Right atrium auricular region (tissue), 2 donors: ENCODE measurements around the gene RPTOR. TPM values are rescaled to one million over a fixed set of nuclear protein-coding genes. Genes with fewer than 3 reads are reported as not detected.
"Not testable (repeated sequence)": the region's sequence is repeated elsewhere in the genome, so short reads cannot be mapped to it uniquely, and the experiment has no call there.

Experiments used
- DNase-seq: peaks from one replicate; pipeline ENCODE4 v3.0.0-alpha.2; 2019; ENCODE audit warnings: low spot score
- H3K27ac ChIP-seq, 2 donors: fragments of 200-600 bp; sonication (generic); 1 replicate in 1 of 2; 2 replicates in 1 of 2; pipeline ENCODE4 v1.5.1; 2016 to 2019
- H3K27me3 ChIP-seq, 2 donors: fragments of 200-600 bp; sonication (generic); one replicate each; pipeline versions ENCODE4 v1.5.1 to v1.6.0; 2017 to 2019
- H3K36me3 ChIP-seq: fragments of 200-600 bp; sonication (generic); one replicate; pipeline ENCODE4 v1.5.1; 2016
- H3K4me1 ChIP-seq, 2 donors: fragments of 200-600 bp; sonication (generic); one replicate each; pipeline versions ENCODE4 v1.5.1 to v1.6.0; 2017 to 2019
- H3K4me3 ChIP-seq, 2 donors: fragments of 200-600 bp; sonication (generic); 1 replicate in 1 of 2; 2 replicates in 1 of 2; pipeline ENCODE4 v1.5.1; 2017 to 2019; ENCODE audit warnings: mild to moderate bottlenecking in 1 of 2, moderate library complexity in 1 of 2
- H3K9me3 ChIP-seq, 2 donors: fragments of 200-600 bp; sonication (generic); one replicate each; pipeline ENCODE4 v1.5.1; 2019
- total RNA-seq, 2 donors: library from RNA; depleted of rRNA; stranded (reverse); fragments of >200 nt; gene quantifications; one replicate each; pipeline ENCODE4 v1.1.0, GENCODE V29; 2016
- TF ChIP-seq, protein P1 (sequence below), 2 donors: fragments of 200-600 bp; sonication (generic); IDR thresholded peaks; one replicate each; pipeline ENCODE4 v1.5.1; 2019; ENCODE audit warnings: antibody characterized with exemption in 2 of 2

RPTOR gene
- total RNA-seq, 2 donors from 2014 or later, result 19.9 to 22.6 TPM

DNA sequence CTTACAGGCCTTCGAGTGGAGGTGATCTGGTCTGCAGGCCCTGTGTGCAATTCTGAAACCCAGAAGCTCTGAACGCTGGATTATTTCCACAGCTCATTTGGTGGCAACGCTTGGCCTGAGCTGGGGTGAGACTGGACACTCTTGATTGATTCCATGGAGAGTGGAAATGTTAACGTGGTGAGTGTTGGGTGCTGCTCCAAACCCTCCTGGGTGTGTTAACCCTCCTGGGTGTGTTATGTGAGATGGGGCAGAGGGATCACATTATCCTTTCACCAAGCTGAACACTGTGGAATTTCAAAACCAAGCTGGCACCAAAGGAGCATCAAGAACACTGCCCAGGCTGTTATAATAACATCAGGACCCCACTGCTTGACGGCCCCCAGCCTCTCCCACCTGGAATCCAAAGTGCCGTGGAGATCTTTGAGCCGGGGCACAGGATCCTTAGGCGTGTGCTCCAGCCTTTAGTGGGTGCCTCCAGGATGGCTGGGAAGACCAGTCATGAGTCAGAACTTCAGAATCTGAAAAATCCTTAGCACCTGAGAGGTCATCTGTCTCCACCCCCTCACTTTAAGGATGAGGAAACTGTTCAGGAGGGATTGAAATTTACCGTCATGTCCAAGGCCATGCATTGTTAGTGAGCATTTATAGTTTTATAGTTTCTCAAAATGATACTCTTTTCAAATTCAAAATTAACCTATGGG lies 75.0 kb downstream of the RPTOR start:
- H3K27ac ChIP-seq, result no peak overlapping the region
- DNase-seq, result no peak
- TF ChIP-seq, protein P1, sequence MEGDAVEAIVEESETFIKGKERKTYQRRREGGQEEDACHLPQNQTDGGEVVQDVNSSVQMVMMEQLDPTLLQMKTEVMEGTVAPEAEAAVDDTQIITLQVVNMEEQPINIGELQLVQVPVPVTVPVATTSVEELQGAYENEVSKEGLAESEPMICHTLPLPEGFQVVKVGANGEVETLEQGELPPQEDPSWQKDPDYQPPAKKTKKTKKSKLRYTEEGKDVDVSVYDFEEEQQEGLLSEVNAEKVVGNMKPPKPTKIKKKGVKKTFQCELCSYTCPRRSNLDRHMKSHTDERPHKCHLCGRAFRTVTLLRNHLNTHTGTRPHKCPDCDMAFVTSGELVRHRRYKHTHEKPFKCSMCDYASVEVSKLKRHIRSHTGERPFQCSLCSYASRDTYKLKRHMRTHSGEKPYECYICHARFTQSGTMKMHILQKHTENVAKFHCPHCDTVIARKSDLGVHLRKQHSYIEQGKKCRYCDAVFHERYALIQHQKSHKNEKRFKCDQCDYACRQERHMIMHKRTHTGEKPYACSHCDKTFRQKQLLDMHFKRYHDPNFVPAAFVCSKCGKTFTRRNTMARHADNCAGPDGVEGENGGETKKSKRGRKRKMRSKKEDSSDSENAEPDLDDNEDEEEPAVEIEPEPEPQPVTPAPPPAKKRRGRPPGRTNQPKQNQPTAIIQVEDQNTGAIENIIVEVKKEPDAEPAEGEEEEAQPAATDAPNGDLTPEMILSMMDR (IDR thresholded peaks at IDR 0.05), result no peak
- no peaks in the 10 kb centered on the region for H3K27me3 ChIP-seq
- H3K4me3 ChIP-seq, result no peak overlapping the region
- H3K36me3 ChIP-seq, result no peaks in the 10 kb centered on the region
- no peaks in the 10 kb centered on the region for H3K4me1 ChIP-seq
- no peaks in the 10 kb centered on the region for H3K9me3 ChIP-seq

DNA sequence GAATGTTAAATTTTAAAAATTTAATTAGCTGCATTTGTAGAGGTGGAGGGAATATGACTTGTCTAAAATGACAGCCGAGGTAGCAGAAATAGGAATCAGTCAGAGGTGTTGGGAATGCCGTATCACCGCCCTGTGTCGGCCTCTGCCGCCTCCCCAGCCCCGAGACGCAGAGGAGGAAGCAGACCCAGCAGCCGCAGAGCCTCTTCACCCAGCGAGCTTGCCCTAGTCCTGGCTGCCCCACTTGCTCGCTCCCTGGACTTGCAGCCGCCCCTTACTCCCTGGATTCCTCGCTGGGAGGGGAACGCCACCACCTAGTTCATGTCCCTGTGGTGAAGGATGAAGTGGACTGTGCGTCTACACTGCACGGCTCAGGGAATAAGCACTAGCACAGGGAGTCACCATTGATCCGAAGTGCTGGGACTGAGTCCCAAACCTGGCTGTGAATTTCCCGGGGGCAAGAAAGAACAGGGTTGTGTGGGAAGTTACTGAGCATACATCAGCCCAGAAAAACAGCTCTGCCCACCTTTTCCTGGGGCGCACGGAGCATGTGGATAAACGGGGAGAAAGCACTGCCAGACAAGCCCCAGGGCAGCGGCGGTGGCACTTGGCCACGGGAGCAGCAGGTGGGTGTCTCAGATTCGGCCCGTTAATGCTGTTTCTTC lies 76.8 kb downstream of the RPTOR start:
- Histone ChIP-seq H3K9me3 (no peaks in the 10 kb centered on the region), H3K4me3 (no peak overlapping the region), H3K27ac (no peak overlapping the region), H3K27me3 (no peaks in the 10 kb centered on the region), H3K4me1 (no peaks in the 10 kb centered on the region), H3K36me3 (no peaks in the 10 kb centered on the region)
- DNase-seq, result no peak
- TF ChIP-seq, protein P1 (IDR thresholded peaks at IDR 0.05), result no peak

DNA sequence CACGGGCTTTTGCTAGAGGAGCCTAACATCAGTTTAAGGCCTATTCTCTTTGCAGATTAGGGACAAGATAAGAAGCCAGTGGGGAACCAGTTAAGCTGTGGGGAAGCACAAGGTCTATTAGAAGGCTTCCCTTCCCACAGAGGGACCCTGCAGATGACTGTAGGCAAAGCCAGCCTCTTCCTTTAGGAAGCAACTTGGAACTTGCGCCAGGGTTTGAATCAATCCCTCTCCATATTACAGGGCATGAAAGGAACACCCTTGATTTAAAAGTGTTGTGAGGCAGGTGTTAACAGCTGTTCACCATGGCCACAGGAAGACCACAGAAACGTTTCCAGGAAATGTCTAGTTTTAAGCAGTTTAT lies 77.3 kb downstream of the RPTOR start:
- no peaks in the 10 kb centered on the region for H3K9me3 ChIP-seq
- no peaks in the 10 kb centered on the region for H3K27me3 ChIP-seq
- TF ChIP-seq, protein P1 (IDR thresholded peaks at IDR 0.05), result no peak
- H3K4me3 ChIP-seq, result no peak overlapping the region
- H3K27ac ChIP-seq, result no peak overlapping the region
- H3K36me3 ChIP-seq, result no peaks in the 10 kb centered on the region
- H3K4me1 ChIP-seq, result no peaks in the 10 kb centered on the region
- DNase-seq, result no peak

DNA sequence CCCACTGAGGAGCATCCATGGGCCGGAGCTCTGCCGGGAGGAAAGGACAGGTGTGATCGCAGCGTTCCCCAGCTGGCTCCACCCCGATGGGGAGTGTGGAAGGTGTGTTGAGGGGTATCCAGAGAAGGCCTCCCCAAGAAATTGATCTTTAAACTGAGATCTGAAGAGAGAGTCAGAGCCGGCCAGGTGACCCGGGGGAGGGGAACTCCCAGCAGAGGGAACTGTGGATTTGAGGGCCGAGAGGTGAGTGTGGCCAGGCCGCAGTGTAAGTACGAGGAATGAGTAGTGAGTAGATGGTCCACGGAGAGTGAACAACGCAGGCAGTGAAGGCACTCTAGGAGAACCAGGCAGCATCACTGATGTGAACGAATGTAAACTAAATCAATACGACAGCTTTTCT lies 80.2 kb downstream of the RPTOR start:
- no peak overlapping the region for H3K4me3 ChIP-seq
- H3K27ac ChIP-seq, result no peak overlapping the region
- no peaks in the 10 kb centered on the region for H3K4me1 ChIP-seq
- H3K9me3 ChIP-seq, result no peaks in the 10 kb centered on the region
- H3K27me3 ChIP-seq, result no peaks in the 10 kb centered on the region
- TF ChIP-seq, protein P1 (IDR thresholded peaks at IDR 0.05), result no peak
- DNase-seq, result no peak
- no peaks in the 10 kb centered on the region for H3K36me3 ChIP-seq

DNA sequence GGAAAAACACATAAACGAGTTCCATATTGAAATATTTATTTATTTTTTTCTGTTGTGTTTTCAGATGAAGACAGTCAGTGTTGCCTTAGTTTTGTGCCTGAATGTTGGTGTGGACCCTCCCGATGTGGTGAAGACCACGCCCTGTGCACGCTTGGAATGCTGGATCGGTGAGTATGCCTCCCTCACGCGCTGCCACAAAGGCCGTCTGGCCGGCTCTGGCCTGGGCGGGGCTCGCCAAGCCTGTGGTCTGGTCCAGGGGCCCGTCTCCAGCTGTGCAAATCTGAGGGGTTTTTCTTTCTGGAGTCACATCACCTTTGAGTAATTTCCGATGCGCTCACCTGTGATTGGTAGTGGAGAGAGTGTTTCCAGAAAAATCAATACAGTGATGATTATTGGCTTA lies 81.0 kb downstream of the RPTOR start:
- DNase-seq, result no peak
- TF ChIP-seq, protein P1 (IDR thresholded peaks at IDR 0.05), result no peak
- Histone ChIP-seq H3K4me1 (no peaks in the 10 kb centered on the region), H3K27me3 (no peaks in the 10 kb centered on the region), H3K4me3 (no peak overlapping the region), H3K36me3 (no peaks in the 10 kb centered on the region), H3K9me3 (no peaks in the 10 kb centered on the region), H3K27ac (no peak overlapping the region)

DNA sequence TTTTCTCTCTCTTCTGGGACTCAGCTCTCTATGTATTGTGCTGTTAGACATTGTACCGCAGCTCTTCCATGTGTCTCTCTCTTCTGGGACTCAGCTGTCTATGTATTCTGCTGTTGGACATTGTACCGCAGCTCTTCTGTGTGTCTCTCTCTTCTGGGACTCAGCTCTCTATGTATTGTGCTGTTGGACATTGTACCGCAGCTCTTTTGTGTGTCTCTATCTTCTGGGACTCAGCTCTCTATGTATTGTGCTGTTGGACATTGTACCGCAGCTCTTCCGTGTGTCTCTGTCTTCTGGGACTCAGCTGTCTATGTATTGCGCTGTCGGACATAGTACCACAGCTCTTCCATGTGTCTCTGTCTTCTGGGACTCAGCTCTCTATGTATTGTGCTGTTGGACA lies 84.2 kb downstream of the RPTOR start:
- not testable (repeated sequence) for H3K4me3 ChIP-seq, H3K27me3 ChIP-seq, DNase-seq, H3K9me3 ChIP-seq, H3K27ac ChIP-seq, H3K4me1 ChIP-seq, H3K36me3 ChIP-seq
